ENCODE measurements around the gene MCCD1.

Gene MCCD1

DNA sequence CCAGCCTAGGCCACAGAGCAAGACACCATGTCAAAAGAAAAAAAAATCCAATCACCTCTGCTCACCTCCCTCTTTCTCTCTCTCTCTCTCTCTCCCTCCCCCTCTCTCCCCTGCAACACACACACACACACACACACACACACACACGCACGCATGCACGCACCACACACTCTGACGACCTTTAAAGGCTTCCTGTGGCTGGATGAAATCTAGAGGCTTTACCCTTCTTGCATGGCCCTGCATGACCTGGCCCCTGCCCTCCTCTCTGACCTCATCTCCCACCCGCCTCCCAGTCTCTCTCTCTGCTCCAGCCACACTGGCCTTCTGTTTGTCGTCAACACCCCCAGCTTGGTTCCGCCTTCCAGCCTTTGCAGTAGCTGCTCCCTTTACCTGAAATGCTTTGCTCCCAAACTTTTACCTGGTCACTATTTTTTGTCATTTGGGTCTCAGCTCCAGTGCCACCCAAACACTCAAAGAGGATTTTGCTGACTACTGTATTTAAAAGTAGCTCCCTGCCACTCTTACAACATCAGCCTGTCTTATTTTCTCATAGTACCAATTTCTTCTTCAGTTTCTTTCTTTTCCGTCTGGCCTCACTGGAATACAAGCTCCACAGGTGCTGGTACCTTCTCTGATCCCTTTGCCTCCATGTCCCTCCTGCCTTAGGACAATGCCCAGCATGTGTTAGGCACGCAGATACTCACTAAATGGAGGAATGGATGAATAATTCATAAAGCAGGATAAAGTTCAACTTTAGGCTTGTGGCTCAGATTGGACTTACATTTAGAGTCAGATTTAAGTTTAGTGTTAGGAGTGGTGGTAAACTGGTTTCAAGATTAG is 39.0 kb downstream of the MCCD1 start:
- DNase-seq (ENCODE audit: low read depth), result peak; percentile 62
- TF ChIP-seq, protein P1, sequence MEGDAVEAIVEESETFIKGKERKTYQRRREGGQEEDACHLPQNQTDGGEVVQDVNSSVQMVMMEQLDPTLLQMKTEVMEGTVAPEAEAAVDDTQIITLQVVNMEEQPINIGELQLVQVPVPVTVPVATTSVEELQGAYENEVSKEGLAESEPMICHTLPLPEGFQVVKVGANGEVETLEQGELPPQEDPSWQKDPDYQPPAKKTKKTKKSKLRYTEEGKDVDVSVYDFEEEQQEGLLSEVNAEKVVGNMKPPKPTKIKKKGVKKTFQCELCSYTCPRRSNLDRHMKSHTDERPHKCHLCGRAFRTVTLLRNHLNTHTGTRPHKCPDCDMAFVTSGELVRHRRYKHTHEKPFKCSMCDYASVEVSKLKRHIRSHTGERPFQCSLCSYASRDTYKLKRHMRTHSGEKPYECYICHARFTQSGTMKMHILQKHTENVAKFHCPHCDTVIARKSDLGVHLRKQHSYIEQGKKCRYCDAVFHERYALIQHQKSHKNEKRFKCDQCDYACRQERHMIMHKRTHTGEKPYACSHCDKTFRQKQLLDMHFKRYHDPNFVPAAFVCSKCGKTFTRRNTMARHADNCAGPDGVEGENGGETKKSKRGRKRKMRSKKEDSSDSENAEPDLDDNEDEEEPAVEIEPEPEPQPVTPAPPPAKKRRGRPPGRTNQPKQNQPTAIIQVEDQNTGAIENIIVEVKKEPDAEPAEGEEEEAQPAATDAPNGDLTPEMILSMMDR (IDR thresholded peaks at IDR 0.05; ENCODE audit: low read depth, low read length, missing control alignments), result no peak
- H3K4me3 ChIP-seq (ENCODE audit: low read depth, low read length), result no peak overlapping the region; the same call in 1 of the 2 replicates

DNA sequence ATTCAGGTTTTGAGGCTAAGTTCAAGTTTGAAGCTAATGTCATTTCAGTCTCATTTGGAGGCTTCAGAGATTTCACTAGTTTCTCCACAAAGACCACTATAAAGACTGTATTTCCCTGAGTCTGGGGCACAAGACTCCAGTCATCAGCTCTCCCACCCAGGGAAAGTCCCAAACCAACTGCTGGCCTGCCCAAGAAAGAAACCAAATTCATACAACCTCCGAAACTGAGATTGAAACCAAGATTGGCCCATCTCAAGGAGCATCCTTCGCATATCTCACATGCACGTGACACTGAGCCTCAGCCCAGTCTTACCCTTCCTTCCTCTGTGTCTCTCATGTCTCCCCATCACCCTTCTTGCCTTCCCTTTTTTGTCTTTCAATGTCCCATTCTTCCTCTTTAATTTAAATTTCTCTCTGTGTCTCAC is 39.8 kb downstream of the MCCD1 start:
- H3K4me3 ChIP-seq (ENCODE audit: low read depth, low read length), result no peak overlapping the region; the same call in 1 of the 2 replicates
- TF ChIP-seq, protein P1 (IDR thresholded peaks at IDR 0.05; ENCODE audit: low read depth, low read length, missing control alignments), result no peak
- peak; percentile 90 for DNase-seq (ENCODE audit: low read depth)

DNA sequence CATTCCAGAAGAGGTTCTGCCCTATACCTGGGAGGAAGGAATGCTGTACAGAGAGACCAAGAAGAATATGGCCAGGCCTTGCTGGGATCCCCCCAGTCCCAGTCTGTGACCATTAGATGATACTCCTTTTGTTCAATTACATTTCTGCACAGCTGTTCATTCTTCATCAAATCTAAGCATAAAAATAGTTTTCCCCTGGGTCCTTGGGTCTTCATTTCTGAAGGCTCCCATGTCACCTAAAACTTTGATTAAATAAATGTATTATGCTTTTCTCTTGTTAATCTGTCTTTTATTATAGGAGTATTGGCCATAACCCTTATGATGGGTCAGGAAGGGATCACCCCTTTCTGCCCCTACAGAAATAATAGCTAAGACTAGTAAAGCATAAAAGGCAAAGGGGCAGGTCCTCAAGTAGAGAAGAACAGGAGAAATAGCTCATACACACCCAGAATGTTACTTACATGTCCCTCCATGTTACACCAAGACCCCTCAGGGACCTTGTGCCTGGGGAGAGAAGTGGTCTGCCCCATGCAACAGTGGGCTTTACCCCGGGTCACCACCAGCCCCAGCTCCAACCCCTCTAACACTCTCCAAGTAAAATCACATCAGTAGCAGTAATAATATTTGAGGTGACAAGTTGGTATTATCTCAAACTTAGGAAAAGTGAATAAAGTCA is 41.2 kb downstream of the MCCD1 start:
- no peak overlapping the region for H3K4me3 ChIP-seq (ENCODE audit: low read depth, low read length)
- no peak for DNase-seq (ENCODE audit: low read depth)
- TF ChIP-seq, protein P1 (IDR thresholded peaks at IDR 0.05; ENCODE audit: low read depth, low read length, missing control alignments), result no peak

DNA sequence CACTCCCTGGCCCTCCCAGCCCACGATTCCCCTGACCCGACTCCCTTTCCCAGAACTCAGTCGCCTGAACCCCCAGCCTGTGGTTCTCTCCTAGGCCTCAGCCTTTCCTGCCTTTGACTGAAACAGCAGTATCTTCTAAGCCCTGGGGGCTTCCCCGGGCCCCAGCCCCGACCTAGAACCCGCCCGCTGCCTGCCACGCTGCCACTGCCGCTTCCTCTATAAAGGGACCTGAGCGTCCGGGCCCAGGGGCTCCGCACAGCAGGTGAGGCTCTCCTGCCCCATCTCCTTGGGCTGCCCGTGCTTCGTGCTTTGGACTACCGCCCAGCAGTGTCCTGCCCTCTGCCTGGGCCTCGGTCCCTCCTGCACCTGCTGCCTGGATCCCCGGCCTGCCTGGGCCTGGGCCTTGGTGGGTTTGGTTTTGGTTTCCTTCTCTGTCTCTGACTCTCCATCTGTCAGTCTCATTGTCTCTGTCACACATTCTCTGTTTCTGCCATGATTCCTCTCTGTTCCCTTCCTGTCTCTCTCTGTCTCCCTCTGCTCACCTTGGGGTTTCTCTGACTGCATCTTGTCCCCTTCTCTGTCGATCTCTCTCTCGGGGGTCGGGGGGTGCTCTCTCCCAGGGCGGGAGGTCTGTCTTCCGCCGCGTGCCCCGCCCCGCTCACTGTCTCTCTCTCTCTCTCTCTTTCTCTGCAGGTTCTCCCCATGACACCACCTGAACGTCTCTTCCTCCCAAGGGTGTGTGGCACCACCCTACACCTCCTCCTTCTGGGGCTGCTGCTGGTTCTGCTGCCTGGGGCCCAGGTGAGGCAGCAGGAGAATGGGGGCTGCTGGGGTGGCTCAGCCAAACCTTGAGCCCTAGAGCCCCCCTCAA is 43.5 kb downstream of the MCCD1 start, which contains the start of gene LTA:
Gene LTA, plus strand, starts transcription at position 249 of the 871 bp plus-strand sequence. Its CDS starts 454 bp downstream, at position 703.
- peak; percentile 68 for DNase-seq (ENCODE audit: low read depth)
- peak within 1 kb of the TSS; percentile 55 for H3K4me3 ChIP-seq (ENCODE audit: low read depth, low read length)
- TF ChIP-seq, protein P1 (IDR thresholded peaks at IDR 0.05; ENCODE audit: low read depth, low read length, missing control alignments), result no peak

DNA sequence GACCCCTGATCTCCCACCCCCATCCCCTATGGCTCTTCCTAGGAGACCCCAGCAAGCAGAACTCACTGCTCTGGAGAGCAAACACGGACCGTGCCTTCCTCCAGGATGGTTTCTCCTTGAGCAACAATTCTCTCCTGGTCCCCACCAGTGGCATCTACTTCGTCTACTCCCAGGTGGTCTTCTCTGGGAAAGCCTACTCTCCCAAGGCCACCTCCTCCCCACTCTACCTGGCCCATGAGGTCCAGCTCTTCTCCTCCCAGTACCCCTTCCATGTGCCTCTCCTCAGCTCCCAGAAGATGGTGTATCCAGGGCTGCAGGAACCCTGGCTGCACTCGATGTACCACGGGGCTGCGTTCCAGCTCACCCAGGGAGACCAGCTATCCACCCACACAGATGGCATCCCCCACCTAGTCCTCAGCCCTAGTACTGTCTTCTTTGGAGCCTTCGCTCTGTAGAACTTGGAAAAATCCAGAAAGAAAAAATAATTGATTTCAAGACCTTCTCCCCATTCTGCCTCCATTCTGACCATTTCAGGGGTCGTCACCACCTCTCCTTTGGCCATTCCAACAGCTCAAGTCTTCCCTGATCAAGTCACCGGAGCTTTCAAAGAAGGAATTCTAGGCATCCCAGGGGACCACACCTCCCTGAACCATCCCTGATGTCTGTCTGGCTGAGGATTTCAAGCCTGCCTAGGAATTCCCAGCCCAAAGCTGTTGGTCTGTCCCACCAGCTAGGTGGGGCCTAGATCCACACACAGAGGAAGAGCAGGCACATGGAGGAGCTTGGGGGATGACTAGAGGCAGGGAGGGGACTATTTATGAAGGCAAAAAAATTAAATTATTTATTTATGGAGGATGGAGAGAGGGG is 44.7 kb downstream of the MCCD1 start:
- TF ChIP-seq, protein P1 (IDR thresholded peaks at IDR 0.05; ENCODE audit: low read depth, low read length, missing control alignments), result no peak
- no peak for DNase-seq (ENCODE audit: low read depth)
- peak overlapping the region; percentile 55 for H3K4me3 ChIP-seq (ENCODE audit: low read depth, low read length)

Measured in GM12864 (cell line).